ENCODE data around the gene HOPX. TPM values are rescaled to one million over a fixed set of nuclear protein-coding genes. Genes with fewer than 3 reads are reported as not detected.

Gene HOPX
- total and polyA plus RNA-seq, 2 experiments from 2014 or later, result not detected

- H3K79me2 ChIP-seq (replicated peaks; ENCODE audit: insufficient read depth), result no peaks in the 10 kb centered on the region
- peaks cover 8% of the 10 kb centered on the region; the same call in 2 of the 3 replicates for H3K9me3 Mint-ChIP-seq
- no peak overlapping the region for H3K4me3 ChIP-seq
- H2AFZ ChIP-seq, result no peak overlapping the region
- H3K4me2 ChIP-seq, result no peak overlapping the region
- TF ChIP-seq STAT1 (IDR thresholded peaks at IDR 0.05; ENCODE audit: unreplicated experiment) (no peak), EZH2phosphoT487 (IDR thresholded peaks at IDR 0.05; ENCODE audit: unreplicated experiment) (no peak), CREB1 (CRISPR knock-in tag; IDR thresholded peaks at IDR 0.05; ENCODE audit: low read depth) (no peak)
- TF ChIP-seq, protein P1, sequence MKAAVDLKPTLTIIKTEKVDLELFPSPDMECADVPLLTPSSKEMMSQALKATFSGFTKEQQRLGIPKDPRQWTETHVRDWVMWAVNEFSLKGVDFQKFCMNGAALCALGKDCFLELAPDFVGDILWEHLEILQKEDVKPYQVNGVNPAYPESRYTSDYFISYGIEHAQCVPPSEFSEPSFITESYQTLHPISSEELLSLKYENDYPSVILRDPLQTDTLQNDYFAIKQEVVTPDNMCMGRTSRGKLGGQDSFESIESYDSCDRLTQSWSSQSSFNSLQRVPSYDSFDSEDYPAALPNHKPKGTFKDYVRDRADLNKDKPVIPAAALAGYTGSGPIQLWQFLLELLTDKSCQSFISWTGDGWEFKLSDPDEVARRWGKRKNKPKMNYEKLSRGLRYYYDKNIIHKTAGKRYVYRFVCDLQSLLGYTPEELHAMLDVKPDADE (IDR thresholded peaks at IDR 0.05), result no peak
- H4K20me1 ChIP-seq (replicated peaks; ENCODE audit: insufficient read depth), result no peaks in the 10 kb centered on the region
- H3K27me3 Mint-ChIP-seq (ENCODE audit: insufficient read depth, low read depth, poor library complexity), result peaks cover 4% of the 10 kb centered on the region
- H3F3A ChIP-seq (replicated peaks; ENCODE audit: low read depth), result no peaks in the 10 kb centered on the region
- peaks cover 24% of the 10 kb centered on the region for H3K27me3 ChIP-seq (ENCODE audit: insufficient read depth)
- no peaks in the 10 kb centered on the region for H3K4me1 ChIP-seq (ENCODE audit: insufficient read depth)
- 0 out of 3 replicates have a peak, but pooled peaks cover under 1% of the 10 kb centered on the region for H3K4me1 Mint-ChIP-seq
- H3K4me3 Mint-ChIP-seq, result no peak overlapping the region
- no peak overlapping the region for H3K27ac ChIP-seq (ENCODE audit: low read depth)
- no peaks in the 10 kb centered on the region for H3K36me3 Mint-ChIP-seq (ENCODE audit: low read depth)
- ATAC-seq, result no peak
- DNase-seq (ENCODE audit: low spot score), result no peak
- no peaks in the 10 kb centered on the region for H3K36me3 ChIP-seq (ENCODE audit: insufficient read depth)
- no peak overlapping the region for H3K27ac Mint-ChIP-seq
- H3K9me2 ChIP-seq (ENCODE audit: insufficient read depth), result no peaks in the 10 kb centered on the region; the same call in 1 of the 2 replicates
These were observed 32.9 kb downstream of the HOPX start for GRCh38 chr4:56648021-56648823.

- H3K9me3 Mint-ChIP-seq, result peaks cover 8% of the 10 kb centered on the region; the same call in 2 of the 3 replicates
- H3K79me2 ChIP-seq (replicated peaks; ENCODE audit: insufficient read depth), result no peaks in the 10 kb centered on the region
- ATAC-seq (no peak), DNase-seq (ENCODE audit: low spot score) (no peak)
- no peaks in the 10 kb centered on the region; the same call in 1 of the 2 replicates for H3K9me2 ChIP-seq (ENCODE audit: insufficient read depth)
- no peaks in the 10 kb centered on the region for H3K36me3 Mint-ChIP-seq (ENCODE audit: low read depth)
- H3F3A ChIP-seq (replicated peaks; ENCODE audit: low read depth), result no peaks in the 10 kb centered on the region
- H3K4me1 Mint-ChIP-seq, result no peaks in the 10 kb centered on the region
- no peak overlapping the region for H3K27ac ChIP-seq (ENCODE audit: low read depth)
- H3K27me3 Mint-ChIP-seq (ENCODE audit: insufficient read depth, low read depth, poor library complexity), result peaks cover 2% of the 10 kb centered on the region
- no peak overlapping the region for H3K4me3 Mint-ChIP-seq
- no peaks in the 10 kb centered on the region for H3K4me1 ChIP-seq (ENCODE audit: insufficient read depth)
- no peaks in the 10 kb centered on the region for H4K20me1 ChIP-seq (replicated peaks; ENCODE audit: insufficient read depth)
- H3K27ac Mint-ChIP-seq, result no peak overlapping the region
- no peaks in the 10 kb centered on the region for H3K36me3 ChIP-seq (ENCODE audit: insufficient read depth)
- H3K4me3 ChIP-seq, result no peak overlapping the region
- no peak overlapping the region for H3K4me2 ChIP-seq
- peaks cover 6% of the 10 kb centered on the region for H3K27me3 ChIP-seq (ENCODE audit: insufficient read depth)
- H2AFZ ChIP-seq, result no peak overlapping the region
- TF ChIP-seq, protein P1 (IDR thresholded peaks at IDR 0.05), result no peak
- TF ChIP-seq POLR2AphosphoS5 (IDR thresholded peaks at IDR 0.05; ENCODE audit: low read depth) (no peak), STAT1 (IDR thresholded peaks at IDR 0.05; ENCODE audit: unreplicated experiment) (no peak), EZH2 (IDR thresholded peaks at IDR 0.05; ENCODE audit: low read depth, unreplicated experiment) (no peak)
- TF ChIP-seq, protein P2, sequence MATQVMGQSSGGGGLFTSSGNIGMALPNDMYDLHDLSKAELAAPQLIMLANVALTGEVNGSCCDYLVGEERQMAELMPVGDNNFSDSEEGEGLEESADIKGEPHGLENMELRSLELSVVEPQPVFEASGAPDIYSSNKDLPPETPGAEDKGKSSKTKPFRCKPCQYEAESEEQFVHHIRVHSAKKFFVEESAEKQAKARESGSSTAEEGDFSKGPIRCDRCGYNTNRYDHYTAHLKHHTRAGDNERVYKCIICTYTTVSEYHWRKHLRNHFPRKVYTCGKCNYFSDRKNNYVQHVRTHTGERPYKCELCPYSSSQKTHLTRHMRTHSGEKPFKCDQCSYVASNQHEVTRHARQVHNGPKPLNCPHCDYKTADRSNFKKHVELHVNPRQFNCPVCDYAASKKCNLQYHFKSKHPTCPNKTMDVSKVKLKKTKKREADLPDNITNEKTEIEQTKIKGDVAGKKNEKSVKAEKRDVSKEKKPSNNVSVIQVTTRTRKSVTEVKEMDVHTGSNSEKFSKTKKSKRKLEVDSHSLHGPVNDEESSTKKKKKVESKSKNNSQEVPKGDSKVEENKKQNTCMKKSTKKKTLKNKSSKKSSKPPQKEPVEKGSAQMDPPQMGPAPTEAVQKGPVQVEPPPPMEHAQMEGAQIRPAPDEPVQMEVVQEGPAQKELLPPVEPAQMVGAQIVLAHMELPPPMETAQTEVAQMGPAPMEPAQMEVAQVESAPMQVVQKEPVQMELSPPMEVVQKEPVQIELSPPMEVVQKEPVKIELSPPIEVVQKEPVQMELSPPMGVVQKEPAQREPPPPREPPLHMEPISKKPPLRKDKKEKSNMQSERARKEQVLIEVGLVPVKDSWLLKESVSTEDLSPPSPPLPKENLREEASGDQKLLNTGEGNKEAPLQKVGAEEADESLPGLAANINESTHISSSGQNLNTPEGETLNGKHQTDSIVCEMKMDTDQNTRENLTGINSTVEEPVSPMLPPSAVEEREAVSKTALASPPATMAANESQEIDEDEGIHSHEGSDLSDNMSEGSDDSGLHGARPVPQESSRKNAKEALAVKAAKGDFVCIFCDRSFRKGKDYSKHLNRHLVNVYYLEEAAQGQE (IDR thresholded peaks at IDR 0.05; ENCODE audit: unreplicated experiment), result no peak
- TF ChIP-seq, protein P3, sequence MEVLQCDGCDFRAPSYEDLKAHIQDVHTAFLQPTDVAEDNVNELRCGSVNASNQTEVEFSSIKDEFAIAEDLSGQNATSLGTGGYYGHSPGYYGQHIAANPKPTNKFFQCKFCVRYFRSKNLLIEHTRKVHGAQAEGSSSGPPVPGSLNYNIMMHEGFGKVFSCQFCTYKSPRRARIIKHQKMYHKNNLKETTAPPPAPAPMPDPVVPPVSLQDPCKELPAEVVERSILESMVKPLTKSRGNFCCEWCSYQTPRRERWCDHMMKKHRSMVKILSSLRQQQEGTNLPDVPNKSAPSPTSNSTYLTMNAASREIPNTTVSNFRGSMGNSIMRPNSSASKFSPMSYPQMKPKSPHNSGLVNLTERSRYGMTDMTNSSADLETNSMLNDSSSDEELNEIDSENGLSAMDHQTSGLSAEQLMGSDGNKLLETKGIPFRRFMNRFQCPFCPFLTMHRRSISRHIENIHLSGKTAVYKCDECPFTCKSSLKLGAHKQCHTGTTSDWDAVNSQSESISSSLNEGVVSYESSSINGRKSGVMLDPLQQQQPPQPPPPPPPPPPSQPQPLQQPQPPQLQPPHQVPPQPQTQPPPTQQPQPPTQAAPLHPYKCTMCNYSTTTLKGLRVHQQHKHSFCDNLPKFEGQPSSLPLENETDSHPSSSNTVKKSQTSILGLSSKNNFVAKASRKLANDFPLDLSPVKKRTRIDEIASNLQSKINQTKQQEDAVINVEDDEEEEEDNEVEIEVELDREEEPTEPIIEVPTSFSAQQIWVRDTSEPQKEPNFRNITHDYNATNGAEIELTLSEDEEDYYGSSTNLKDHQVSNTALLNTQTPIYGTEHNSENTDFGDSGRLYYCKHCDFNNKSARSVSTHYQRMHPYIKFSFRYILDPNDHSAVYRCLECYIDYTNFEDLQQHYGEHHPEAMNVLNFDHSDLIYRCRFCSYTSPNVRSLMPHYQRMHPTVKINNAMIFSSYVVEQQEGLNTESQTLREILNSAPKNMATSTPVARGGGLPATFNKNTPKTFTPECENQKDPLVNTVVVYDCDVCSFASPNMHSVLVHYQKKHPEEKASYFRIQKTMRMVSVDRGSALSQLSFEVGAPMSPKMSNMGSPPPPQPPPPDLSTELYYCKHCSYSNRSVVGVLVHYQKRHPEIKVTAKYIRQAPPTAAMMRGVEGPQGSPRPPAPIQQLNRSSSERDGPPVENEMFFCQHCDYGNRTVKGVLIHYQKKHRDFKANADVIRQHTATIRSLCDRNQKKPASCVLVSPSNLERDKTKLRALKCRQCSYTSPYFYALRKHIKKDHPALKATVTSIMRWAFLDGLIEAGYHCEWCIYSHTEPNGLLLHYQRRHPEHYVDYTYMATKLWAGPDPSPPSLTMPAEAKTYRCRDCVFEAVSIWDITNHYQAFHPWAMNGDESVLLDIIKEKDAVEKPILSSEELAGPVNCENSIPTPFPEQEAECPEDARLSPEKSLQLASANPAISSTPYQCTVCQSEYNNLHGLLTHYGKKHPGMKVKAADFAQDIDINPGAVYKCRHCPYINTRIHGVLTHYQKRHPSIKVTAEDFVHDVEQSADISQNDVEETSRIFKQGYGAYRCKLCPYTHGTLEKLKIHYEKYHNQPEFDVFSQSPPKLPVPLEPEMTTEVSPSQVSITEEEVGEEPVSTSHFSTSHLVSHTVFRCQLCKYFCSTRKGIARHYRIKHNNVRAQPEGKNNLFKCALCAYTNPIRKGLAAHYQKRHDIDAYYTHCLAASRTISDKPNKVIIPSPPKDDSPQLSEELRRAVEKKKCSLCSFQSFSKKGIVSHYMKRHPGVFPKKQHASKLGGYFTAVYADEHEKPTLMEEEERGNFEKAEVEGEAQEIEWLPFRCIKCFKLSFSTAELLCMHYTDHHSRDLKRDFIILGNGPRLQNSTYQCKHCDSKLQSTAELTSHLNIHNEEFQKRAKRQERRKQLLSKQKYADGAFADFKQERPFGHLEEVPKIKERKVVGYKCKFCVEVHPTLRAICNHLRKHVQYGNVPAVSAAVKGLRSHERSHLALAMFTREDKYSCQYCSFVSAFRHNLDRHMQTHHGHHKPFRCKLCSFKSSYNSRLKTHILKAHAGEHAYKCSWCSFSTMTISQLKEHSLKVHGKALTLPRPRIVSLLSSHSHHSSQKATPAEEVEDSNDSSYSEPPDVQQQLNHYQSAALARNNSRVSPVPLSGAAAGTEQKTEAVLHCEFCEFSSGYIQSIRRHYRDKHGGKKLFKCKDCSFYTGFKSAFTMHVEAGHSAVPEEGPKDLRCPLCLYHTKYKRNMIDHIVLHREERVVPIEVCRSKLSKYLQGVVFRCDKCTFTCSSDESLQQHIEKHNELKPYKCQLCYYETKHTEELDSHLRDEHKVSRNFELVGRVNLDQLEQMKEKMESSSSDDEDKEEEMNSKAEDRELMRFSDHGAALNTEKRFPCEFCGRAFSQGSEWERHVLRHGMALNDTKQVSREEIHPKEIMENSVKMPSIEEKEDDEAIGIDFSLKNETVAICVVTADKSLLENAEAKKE (CRISPR knock-in tag; IDR thresholded peaks at IDR 0.05), result no peak
These were observed 34.8 kb downstream of the HOPX start for GRCh38 chr4:56646341-56646740.
